HS-27A (cell line): ENCODE data around the gene MLXIPL.
"Not testable (repeated sequence)": the region's sequence is repeated elsewhere in the genome, so short reads cannot be mapped to it uniquely, and the experiment has no call there.

Experiments
- DNase-seq: peaks from one replicate; pipeline ENCODE4 v3.0.0-alpha.2; 2012; ENCODE audit warnings: low read depth, missing footprints

MLXIPL gene

DNA sequence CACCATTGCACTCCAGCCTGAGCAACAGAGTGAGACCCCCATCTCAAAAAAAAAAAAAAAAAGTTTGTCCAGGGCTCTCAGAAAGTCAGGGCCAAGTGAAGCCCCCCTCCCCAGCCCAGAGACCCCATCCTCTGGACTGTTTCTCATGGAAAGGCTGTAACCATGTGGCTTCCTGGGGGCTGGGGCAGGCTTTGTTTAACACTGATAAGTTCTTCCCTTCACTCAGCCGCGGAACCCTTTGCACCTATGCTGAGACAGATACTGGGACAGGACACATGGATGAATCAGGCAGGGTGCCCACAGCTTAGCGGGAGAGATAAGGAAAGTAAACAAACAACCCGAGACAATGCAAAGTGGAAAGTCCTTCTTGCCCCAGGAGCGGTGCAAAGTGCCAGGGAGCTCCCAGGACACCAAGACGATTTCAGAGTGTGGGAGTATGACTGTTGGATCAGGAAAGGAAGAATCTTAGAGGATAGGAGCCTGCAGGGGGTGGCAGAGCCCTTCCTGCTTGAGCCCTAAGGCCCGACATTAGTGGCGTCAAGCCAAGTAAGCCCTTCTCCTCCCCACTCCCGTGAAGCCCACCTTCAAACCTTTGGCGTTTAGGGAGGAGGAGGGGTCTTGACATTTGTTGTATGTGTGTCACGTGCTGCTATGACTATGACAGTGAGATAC lies 11.6 kb downstream of the MLXIPL start:
- DNase-seq, result no peak

DNA sequence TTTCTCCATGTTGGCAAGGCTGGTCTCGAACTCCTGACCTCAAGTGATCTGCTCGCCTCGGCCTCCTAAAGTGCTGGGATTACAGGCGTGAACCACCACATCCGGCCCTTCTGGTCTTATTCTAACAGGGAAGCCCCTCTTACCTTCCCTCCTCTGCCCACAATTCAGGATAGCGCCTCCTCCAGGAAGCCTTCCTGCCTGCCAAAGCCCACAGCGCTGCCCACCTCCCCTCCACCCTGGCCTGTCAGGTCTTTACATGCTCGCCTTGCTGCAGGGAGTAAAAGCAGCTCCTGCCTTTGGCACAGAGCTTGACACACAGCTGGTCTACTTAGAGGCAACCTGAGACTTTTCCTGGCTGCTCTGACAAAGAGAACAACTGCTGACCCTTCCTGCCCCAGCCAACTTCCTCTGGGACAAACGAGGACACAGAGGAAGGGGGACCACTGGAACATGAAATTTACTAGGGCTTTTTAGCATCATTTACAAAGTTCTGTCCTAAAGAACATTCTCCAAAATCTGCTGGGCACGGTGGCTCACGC lies 13.2 kb downstream of the MLXIPL start:
- no peak for DNase-seq

DNA sequence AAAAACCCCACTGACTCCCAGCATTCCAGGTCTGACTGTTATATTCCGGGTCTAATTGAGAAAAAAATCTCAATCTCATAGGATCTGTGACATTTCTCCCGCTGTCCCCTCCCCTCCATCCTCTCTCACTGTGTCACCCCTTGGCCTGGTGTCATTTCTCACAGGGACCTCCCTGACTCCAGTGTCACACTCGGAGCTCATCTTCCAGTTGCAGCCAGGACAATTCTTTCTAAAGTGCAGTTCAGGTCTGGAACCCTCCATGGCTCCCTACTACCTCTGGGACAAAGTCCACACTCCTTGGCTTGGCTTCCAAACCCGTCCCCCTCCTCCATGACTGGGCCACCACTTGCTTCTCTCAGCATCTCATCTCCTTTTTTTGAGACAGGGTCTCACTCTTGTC lies 14.2 kb downstream of the MLXIPL start:
- no peak for DNase-seq

DNA sequence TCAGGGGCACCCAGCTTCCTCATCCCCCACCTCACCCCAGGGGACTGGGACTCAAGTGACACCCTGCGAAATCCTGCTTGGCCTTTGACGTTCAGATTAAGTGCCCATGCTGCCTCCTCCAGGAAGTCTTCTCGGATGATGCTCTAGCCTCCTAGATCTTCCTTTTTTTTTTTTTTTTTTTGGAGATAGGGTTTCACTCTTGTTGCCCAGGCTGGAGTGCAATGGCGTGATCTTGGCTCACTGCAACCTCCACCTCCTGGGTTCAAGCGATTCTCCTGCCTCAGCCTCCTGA lies 16.7 kb downstream of the MLXIPL start:
- not testable (repeated sequence) for DNase-seq

DNA sequence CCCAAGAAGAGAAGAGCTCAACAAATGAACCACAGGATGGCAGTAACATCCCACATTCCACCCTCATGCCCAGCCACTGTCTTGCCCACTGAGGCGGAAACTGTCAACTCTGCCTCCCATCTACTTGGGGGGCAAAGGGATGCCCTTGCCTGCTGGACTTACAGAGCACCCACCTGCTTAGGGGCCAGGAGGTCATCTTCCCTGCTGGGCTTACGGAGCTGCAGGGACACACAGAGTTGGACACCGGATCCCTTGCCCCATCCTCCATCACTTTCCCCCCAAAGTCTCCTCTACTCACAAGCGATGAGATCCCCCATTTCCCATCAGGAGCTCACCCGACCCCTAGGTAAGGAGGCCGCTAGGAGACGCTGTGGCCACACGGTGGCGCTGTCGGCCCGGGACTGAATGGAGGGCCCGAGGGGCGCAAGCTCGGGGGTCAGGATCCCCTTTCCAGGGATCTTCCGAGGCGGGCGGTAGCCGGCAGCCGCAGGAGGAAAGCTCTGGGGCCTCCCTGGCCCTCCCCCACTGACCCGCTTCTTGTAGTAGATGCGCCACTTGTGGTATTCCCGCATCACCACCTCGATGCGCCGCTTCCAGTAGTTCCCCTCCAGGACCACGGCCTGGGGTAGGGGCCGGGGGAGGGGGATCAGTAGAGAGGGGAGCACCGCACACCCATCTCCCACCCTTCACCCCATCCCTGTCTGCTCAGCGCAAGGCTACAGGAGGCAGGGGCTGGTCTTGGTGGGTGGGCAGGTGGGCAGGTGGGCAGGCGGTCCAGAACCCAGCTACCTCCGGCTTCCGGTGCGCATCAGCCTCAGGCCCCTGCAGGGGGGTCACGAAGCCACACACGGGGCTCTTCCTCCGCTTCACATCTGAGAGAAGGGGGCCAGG lies 17.3 kb downstream of the MLXIPL start:
- DNase-seq, result no peak

DNA sequence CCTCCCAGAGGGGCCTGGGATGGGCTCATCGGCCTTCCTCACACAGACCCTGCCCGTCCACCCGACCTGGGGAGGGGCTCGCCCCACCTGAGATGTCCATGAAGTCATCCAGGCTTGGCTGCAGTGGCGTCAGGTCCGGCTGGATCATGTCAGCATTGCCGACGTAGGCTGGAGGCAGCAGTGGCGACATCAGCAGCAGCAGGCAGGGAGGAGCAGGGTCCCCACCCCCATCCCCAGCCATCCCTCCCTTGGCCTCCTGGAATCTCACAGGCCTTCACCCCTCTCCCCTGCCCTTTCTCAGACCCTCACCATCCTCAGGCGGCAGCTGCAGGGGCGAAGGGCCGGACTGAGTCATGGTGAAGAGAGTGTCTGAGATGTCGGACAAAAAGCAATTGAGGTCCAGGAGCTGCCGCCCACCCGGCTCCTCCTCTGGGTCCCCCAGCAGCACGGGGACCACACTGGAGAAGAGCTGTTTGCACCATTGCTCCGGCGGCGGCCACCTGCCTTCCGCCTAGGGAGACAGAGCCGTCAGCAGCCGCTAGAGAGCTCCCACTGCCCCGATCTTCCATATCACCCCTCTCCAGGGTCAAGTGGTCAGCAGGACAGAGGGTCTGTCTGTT lies 18.6 kb downstream of the MLXIPL start:
- no peak for DNase-seq

DNA sequence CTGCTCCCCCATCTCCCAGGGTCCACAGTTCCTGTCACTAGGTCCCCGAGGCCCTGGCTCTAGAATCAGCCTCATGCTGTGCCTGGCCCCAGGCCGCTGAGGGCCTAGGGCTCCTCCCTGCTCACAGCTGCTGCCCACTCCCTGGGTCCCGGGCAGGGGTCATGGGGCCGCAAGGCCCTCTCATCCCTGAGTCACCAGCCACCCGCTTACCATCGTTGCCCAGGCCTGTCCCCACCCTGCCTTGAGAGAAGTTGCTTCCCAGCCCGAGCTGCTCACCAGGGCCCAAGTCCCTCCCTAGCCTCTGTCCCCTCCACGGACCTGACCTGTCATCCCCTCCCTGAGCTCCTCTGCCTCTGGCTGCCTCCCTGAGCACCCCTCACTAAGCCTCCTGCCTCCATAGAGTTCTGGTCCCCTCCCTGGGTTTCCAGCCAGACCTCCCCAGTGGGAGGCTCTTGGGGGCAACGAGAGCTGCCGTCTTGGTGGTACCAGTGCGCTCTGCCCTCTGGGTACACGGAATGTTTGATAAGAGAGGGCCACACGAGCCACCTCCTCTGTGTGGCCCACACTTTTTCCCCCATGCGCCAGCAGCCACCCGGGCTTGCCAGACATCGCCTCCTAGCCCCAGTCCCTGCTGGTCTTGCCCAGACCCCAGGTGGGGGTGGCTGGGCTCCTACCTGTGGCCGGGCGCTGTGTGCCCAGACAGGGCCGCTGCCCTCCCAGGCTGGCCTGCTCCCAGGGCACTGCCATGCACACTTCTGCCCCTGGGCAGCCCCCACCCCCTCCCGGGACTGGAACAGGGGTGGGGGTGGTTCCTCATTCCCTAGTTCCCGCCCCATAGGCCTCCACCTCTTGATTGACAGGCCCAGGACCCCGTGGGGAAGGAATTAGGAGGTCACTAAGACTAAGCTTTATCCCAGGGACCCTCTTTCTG lies 21.3 kb downstream of the MLXIPL start:
- no peak for DNase-seq

DNA sequence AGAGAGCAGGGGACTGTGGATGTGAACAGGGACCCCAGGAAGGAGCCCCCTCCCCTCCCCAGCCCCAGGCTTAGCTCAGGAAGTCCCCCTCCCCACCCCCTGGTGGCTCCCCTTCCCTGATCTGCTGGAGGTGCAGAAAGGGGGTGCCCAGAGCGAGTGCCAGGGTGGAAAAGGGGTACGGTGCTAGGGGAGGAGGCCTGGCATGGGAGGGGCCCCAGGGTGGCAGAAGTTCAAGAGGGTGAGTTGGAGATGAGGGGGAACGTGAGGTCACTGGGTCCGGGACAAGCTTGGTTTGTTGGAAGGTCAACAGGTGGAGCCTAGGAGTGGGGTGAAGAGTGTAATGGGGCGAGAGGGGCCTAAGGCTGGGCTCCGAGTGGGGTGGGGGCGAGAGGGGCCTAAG lies 24.4 kb downstream of the MLXIPL start:
- DNase-seq, result no peak

DNA sequence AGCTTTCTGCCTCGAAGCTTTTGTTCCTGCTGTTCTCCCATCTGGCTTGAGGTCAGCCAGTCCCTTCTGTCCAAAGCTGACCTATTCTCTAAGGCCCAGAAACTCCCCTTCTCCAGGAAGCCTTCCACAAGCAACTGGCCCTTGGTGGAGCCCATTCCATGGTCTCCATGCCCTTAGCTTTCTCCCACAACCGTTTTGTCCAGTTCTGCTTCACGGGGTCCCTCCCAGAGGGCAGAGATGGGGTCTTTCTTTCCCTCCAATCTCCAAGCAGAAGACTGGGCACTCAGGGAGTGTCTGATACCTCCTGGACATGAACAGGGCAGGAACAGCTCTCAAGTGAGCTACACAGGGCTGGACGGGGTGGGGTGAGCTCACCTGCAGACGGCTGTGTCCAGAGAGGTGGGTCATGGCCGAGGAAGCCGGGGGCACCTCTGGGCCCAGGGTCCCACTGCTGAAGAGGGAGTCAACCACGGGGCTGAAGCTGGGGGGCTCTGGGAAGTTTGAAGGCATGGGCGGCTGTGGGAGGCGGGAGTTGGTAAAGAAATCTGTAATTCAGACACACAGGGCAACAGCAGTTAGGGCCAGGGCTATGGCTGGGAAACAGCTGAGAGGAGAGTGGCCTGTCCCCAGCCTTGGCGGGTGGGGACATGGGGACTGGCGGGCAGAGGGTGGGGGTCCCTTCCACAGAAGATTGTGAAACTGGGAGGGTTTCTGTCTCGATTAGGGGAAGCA lies 25.0 kb downstream of the MLXIPL start:
- no peak for DNase-seq

DNA sequence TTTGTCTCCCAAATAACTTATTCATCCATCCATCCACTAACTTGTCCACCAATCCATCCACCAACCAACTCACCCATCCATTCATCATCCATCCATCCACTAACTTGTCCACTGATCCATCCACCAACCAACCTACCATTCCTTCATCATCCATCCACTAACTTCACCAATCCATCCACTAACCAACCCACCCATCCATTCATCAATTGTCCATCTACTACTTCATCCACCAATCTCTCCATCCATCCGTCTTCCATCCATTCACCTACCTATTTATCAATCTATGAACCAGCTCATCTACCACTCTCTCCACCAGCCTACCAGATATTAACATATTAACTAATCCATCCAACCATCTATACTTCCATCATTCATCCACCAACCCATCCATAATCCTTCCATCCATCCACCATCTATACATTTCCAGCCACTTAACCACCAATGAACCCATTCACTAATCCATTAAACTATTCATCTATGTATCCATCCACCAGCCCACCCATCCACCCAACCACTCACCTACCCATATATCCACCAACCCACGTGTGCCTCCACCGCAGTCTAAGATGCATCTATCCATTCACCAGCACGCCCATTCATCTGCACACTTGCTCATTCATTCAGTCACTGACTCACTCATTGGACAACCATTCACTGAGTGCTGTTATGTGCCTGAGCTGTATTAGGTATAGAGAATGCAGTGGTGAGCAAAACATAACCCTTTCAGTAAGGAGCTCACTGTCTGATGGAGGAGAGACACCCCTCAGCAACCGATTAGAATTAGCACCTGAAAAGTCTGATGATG lies 26.1 kb downstream of the MLXIPL start:
- no peak for DNase-seq

DNA sequence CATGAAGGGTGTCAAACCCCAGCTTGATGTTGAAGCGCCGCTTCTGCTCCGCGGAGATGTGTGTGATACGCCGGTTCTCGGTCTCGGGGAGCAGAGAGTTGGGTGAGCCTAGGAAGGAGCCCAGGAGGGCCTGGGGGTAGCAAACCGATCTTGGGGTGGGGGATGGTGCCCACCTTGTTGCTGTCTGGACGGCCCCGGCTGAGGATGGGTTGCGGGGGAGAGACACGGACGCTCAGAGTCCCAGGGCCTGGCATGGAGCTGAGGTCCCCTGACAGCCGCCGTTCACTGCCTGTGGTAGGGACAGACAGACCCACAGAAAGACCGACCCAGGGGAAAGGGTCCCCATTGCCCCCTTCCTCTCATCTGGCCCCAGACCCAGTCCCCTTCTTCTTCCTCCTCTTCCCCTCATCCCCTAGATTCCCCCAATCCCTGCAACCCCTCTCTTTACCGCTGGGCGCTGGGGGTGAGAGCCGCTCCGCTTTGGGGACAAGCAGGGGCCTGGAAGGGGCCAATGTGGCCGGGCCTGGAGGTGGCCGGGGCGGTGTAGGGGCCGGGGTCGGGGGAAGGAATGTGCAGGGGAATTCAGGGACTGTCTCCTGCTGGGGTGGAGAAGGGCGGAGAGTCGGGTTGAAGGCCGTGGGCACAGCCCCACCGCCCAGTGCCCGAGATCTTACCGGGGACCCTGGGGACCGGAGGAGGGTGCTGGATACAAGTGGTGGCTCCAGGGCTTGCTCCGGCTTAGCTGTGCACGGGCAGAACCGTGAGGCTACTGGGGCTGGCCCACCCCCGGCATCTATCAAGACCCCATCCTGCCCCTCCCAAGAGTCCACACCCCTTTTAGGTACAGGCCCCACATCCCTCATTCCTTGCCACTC lies 27.9 kb downstream of the MLXIPL start:
- no peak for DNase-seq

DNA sequence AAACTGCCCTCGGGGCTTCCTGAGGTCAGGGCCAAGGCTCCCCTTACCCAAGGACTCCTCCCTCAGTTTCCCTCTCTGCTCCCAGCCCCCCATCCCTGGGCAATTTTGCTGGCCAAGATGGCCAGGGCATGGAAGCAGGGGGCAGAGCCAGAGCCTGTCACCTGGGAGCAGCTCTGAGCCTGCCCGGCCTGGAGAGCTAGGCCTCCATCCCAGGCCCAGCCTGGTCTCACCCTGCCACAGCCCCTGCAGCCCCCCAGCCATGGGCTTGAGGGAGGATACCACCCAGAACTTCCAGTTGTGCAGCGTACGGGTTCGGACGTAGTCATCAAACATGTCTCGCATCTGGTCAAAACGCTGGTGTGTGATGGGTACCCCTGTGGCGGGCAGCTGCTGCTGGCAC lies 29.0 kb downstream of the MLXIPL start:
- no peak for DNase-seq

DNA sequence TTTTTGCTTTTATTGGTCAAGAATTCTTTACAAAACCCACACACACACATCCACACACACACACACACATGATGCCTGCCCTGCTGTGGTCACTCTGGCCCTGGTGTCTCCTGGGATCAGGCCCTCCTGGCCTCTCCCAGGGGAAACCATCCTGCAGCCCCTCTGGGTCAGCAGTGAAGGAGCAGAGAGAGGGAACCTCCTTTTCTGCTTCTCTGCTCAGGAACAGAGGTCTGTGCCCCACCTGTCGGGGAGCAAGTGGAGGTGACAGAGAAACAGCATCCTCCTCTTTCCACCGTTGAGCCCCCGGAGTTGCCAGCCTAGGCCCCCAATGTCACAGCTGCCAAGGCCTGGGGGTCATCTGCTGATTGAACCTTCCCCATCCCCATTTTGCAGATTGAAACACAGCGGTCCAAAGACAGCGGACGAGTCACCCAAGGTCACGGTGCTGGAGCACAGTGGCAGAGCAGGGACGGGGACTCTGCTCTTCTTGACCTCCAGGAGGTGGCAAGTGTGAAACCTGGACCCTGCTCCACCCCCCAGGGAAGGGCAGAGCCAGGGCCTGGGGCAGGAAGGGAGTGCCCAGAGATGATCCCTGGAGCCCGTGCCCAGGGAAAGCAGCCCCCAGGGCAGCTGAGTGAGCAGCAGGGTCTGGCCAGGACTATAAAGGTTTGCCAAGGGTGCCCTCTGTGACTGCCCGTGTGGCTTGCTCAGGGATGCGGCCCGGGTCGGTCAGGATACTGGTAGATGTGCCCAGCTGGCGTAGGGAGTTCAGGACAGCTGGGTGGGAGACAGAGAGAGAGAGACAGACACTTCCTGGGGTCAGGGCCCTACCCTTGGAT lies 30.9 kb downstream of the MLXIPL start:
- DNase-seq, result no peak

DNA sequence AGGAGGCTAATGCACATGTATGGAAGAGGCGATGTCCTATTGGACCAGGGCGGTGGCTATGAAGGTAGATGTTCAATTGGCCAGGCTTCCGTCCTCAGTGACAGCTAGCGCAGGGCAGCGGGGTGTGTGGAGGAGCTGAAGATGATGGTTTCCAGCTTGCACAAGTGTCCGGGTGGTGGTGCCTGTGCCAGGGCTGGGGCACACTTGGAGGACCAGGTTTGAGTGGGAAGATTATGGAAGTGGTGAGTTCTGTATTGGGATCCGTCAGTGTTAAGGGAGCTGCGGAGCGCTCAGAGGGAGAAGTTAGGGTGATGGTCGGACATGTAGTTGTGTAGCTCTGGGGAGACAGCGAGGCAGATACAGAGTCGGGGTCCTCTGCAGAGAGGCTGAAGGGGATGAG lies 37.4 kb downstream of the MLXIPL start:
- no peak for DNase-seq

DNA sequence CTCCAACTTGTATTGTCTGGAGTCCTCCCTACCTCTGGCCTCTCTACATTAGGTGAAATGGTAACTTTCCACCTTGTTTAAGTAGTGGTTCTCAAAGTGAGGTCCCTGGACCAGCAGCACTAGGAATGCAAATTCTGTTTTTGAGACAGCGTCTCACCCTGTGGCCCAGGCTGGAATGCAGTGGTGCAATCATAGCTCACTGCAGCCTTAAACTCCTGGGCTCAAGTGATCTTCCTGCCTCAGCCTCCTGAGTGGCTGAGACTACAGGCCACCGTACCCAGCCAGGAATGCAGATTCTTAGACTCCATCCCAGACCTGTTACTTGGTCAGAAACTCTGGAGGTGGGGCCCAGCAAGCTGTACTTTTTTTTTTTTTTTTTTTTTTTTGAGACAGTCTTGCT lies 39.1 kb downstream of the MLXIPL start:
- no peak for DNase-seq

DNA sequence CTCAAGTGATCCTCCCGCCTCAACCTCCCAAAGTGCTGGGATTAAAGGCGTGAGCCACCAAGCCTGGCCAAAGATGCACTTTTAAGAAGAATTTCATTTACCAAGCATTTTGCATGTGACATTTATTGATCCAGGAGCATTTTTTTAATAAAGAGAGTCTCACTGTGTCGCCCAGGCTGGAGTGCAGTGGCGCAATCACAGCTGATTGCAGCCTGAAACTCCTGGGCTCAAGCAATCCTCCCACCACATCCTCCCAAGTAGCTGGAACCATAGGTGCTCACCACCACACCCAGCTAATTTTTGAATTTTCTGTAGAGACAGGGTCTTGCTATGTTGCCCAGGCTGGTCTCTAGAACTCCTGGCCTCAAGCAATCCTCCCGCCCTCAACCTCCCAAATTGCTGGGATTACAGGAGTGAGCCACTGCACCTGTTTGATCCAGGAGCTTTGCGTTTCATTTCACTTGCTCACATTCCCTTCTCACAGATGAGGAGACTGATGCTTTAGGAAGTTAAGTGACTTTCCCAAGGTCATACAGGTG lies 41.6 kb downstream of the MLXIPL start:
- no peak for DNase-seq

DNA sequence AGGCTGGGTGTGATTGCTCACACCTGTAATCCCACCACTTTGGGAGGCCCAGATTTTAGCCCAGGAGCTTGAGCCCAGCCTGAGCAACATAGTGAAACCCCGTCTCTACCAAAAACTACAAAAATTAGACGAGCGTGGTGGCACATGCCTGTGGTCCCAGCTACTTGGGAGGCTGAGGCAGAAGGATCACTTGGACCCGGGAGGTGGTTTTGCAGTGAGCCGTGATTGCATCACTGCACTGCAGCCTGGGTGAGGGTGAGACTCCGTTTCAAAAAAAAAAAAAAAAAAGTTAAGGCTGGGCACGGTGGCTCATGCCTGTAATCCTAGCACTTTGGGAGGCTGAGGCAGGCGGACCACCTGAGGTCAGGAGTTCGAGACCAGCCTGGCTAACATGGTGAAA lies 43.3 kb downstream of the MLXIPL start:
- not testable (repeated sequence) for DNase-seq
